PC-9 (cell line): ENCODE measurements around the gene ZBTB48.

ENCODE experiments used
- EZH2 ChIP-seq: fragments of 200-600 bp; sonication (generic); IDR thresholded peaks from 2 replicates; pipeline ENCODE4 v1.8.0; 2017; ENCODE audit warnings: antibody characterized with exemption, low read depth
- TF ChIP-seq, protein P1 (sequence below): fragments of 200-600 bp; sonication (generic); conservative IDR thresholded peaks from 2 replicates; pipeline ENCODE4 v1.6.1; 2017; ENCODE audit warnings: mixed run types, antibody characterized with exemption, mild to moderate bottlenecking, moderate library complexity

DNA sequence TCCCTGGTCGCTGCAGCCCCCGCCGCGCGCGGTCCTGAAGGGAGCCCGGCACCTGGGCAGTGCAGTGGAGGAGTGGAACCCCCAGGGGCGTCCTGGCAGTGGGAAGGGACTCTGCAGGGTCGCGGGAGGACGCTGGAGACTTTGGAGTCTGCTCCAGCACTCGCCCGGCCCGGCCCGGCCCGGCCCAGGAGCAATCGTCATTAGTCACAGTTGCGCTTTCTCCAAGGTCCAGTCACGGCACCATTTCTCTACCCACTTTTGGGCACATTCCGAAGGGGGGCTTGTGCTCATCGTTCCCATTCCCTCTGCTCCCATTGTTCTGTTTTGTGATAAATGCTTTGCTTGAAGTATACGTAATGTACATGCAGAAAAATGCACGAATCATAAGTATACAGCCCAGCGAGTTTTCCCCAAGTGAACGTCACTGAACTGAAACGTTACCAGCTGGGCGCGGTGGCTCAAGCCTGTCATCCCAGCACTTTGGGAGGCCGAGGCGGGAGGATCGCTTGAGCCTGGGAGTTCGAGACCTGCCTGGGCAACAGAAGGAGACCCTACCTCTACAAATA, 45.9 kb downstream of the ZBTB48 start:
- TF ChIP-seq, protein P1, sequence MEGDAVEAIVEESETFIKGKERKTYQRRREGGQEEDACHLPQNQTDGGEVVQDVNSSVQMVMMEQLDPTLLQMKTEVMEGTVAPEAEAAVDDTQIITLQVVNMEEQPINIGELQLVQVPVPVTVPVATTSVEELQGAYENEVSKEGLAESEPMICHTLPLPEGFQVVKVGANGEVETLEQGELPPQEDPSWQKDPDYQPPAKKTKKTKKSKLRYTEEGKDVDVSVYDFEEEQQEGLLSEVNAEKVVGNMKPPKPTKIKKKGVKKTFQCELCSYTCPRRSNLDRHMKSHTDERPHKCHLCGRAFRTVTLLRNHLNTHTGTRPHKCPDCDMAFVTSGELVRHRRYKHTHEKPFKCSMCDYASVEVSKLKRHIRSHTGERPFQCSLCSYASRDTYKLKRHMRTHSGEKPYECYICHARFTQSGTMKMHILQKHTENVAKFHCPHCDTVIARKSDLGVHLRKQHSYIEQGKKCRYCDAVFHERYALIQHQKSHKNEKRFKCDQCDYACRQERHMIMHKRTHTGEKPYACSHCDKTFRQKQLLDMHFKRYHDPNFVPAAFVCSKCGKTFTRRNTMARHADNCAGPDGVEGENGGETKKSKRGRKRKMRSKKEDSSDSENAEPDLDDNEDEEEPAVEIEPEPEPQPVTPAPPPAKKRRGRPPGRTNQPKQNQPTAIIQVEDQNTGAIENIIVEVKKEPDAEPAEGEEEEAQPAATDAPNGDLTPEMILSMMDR = no peak
- no peak for TF ChIP-seq EZH2
